Spleen (tissue), 11 donors: Measurements from ENCODE around the gene BAZ1A. TPM values are rescaled to one million over a fixed set of nuclear protein-coding genes. Genes with fewer than 3 reads are reported as not detected.

ENCODE experiments used
- DNase-seq: peaks from one replicate; pipeline ENCODE4 v3.0.0-alpha.2; 2020
- H3K27ac ChIP-seq, 8 donors: fragments of 200-600 bp; sonication (generic) in 7 of 8; 1 replicate in 4 of 8; 2 replicates in 4 of 8; pipeline versions ENCODE4 v1.5.0 to v1.8.0; 2016 to 2021; ENCODE audit warnings: inconsistent platforms in 4 of 8, mild to moderate bottlenecking in 4 of 8, moderate library complexity in 1 of 8
- H3K27me3 ChIP-seq, 7 donors: fragments of 200-600 bp; sonication (generic) in 6 of 7; replicated peaks in 1 of 7; 1 replicate in 4 of 7; 2 replicates in 3 of 7; pipeline versions ENCODE4 v1.5.0 to v1.8.0; 2016 to 2021; ENCODE audit warnings: inconsistent platforms in 3 of 7, mild to moderate bottlenecking in 1 of 7
- H3K36me3 ChIP-seq, 6 donors: fragments of 200-600 bp; sonication (generic) in 5 of 6; 1 replicate in 4 of 6; 2 replicates in 2 of 6; pipeline versions ENCODE4 v1.5.0 to v1.8.0; 2016 to 2021; ENCODE audit warnings: inconsistent platforms in 2 of 6
- H3K4me1 ChIP-seq, 6 donors: fragments of 200-600 bp; sonication (generic) in 5 of 6; 1 replicate in 3 of 6; 2 replicates in 3 of 6; pipeline versions ENCODE4 v1.5.0 to v1.8.0; 2016 to 2021; ENCODE audit warnings: inconsistent platforms in 3 of 6
- H3K4me3 ChIP-seq, 8 donors: fragments of 200-600 bp; sonication (generic) in 7 of 8; 1 replicate in 4 of 8; 2 replicates in 4 of 8; pipeline versions ENCODE4 v1.5.0 to v1.8.0; 2016 to 2021; ENCODE audit warnings: inconsistent platforms in 4 of 8, mild to moderate bottlenecking in 4 of 8, moderate library complexity in 2 of 8
- H3K9me3 ChIP-seq, 8 donors: fragments of 200-600 bp; sonication (generic) in 7 of 8; 1 replicate in 4 of 8; 2 replicates in 4 of 8; pipeline versions ENCODE4 v1.5.0 to v1.8.0; 2016 to 2021; ENCODE audit warnings: inconsistent platforms in 4 of 8
- CTCF ChIP-seq, 11 experiments: fragments of 200-600 bp in 7 of 11; fragments of 450-650 bp in 4 of 11; sonication (generic) in 4 of 11; IDR thresholded peaks in 8 of 11; conservative IDR thresholded peaks in 3 of 11; 1 replicate in 7 of 11; 2 replicates in 4 of 11; pipeline versions ENCODE4 v1.4.0 to v1.8.0; 2016 to 2021; ENCODE audit warnings: antibody characterized with exemption in 11 of 11, inconsistent platforms in 4 of 11, mild to moderate bottlenecking in 1 of 11
- POLR2A ChIP-seq, 3 donors: fragments of 450-650 bp; IDR thresholded peaks; one replicate each; pipeline ENCODE4 v1.5.1; 2017; ENCODE audit warnings: antibody characterized with exemption in 3 of 3, mild to moderate bottlenecking in 1 of 3
- POLR2AphosphoS5 ChIP-seq, 3 donors: sonication (generic); formaldehyde crosslinking; IDR thresholded peaks; one replicate each; pipeline ENCODE4 v1.5.1; 2017; ENCODE audit warnings: antibody characterized with exemption in 3 of 3
- WGBS, 5 donors: extraction: QIAGEN DNeasy Blood & Tissue Kit in 3 of 5; methylation state at CpG; one replicate each; pipeline versions ENCODE4 v1.1.5 to v1.1.7; 2013 to 2018; 5-methylcytosine and 5-hydroxymethylcytosine counted together
- intact Hi-C: fragments of 100-400 bp; cut with DNase I; formaldehyde crosslinking; loops from one replicate; pipeline ENCODE4 v1.15.0; 2023; ENCODE audit warnings: low total_unique reads
- polyA plus RNA-seq, 3 donors: library from polyadenylated mRNA; stranded (reverse); fragments of 200-250 nt; gene quantifications; one replicate each; pipeline ENCODE4 v1.2.1, GENCODE V29; 2013
- total RNA-seq, 7 donors: library from RNA; depleted of rRNA in 3 of 7; stranded (reverse); fragments of >200 nt in 3 of 7; fragmentation: NEBNext Ultra II Directional in 4 of 7; extraction: Animal tissue kit (Norgen Biotek cat#: 25700) in 4 of 7; gene quantifications; one replicate each; pipeline versions ENCODE4 v1.1.0 to v1.2.1, GENCODE V29; 2016 to 2021
- donor health status: healthy with polysubstance abuse.
- donor health status: DM: no; HTN: no; CAD: no; lungs with moderate emphysema.
- donor health status: DM: no; HTN: no; CAD: no.
- donor health status: Bipolar disorder and iron deficiency.
- donor health status: healthy.
- donor health status: DM: no; HTN: no; CAD: no.
- donor health status: DM: yes; HTN: yes; CAD: no.

BAZ1A gene
- total and polyA plus RNA-seq, 10 donors: 22.3 to 126 (median 64.5) TPM

DNA sequence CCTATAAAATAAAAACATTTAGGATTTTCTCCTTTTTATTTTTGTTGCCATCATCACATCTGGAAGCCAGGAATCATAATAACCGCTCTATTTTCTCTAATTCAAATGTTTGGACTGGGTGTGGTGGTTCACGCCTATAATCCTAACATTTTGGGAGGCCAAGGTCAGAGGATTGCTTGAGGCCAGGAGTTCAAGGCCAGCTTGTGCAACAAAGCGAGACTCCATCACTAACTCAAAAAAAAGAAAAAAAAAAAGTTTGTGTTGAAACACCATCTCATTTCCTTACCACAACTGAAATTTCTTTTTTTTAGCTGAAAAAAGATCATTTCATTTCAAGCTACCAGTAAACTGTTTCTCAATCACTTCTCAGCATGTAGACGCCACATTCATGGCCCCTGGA, 8.8 kb upstream of the BAZ1A start:
- no peak overlapping the region for H3K4me3 ChIP-seq
- no peak for DNase-seq
- intact Hi-C loops: no loop called here
- H3K9me3 ChIP-seq: no peaks in the 10 kb centered on the region
- no peaks in the 10 kb centered on the region for H3K27me3 ChIP-seq
- H3K4me1 ChIP-seq: peaks cover 0 to 6% (median 0%) of the 10 kb centered on the region in 6 donors
- H3K27ac ChIP-seq: peak overlapping the region in 3 of 8 donors; percentile 29 to 52 (median 33)
- no peaks in the 10 kb centered on the region for H3K36me3 ChIP-seq
- 58 to 91% (median 69%) methylated on average over 4 of the region's 4 CpGs for WGBS, 5 donors
- TF ChIP-seq CTCF (IDR thresholded peaks at IDR 0.05 in 8 of 11, conservative IDR thresholded peaks at IDR 0.05 in 3 of 11) (no peak), POLR2AphosphoS5 (IDR thresholded peaks at IDR 0.05) (no peak), POLR2A (IDR thresholded peaks at IDR 0.05) (no peak)

DNA sequence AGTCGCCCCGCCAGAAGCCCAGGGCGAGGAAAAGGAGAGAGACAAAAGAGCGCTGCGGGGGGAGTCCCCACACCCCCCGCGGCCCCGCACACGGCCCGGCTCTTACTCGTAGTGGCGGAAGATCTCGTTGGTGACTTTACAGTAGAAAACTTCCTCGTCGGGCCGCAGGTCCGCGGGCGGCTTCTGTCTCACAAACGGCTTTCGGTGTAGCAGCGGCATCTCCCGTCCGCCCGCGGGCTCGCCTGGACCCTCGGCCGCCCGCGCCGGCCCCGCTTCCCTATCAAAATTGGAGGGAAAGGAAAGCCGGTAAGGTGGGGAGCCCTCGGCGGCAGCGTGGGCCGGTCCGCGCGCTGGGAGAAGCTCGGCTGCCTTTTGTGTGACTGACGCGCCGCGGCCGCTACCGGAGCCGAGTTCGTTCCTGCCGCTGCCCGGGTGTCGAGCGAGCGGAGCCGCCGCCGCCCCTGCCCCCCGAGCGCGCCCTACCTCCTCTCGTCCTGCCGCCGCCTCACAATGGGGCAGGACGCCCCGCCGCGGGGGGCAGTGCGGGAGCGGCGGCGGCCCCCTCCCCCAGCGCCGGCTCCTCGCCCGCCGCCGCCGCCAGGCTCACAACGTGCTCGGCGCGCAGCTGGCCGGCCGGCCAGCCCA, 652 bp downstream of the BAZ1A start:
- Histone ChIP-seq H3K27ac (peak overlapping the region; percentile 95 to 100 (median 99)), H3K27me3 (no peaks in the 10 kb centered on the region), H3K36me3 (peaks cover 0 to 22% (median 0%) of the 10 kb centered on the region in 6 donors), H3K4me3 (peak overlapping the region; percentile 62 to 97 (median 93)), H3K4me1 (peaks cover 12 to 49% (median 42%) of the 10 kb centered on the region in 6 donors), H3K9me3 (no peaks in the 10 kb centered on the region)
- peak; percentile 94 for DNase-seq
- intact Hi-C loops: loop anchor here (5.0 kb wide), 1 partner anchor 108 kb away; the partner anchor contains the start of gene SRP54
- TF ChIP-seq POLR2A (IDR thresholded peaks at IDR 0.05) (no peak), CTCF (IDR thresholded peaks at IDR 0.05 in 8 of 11, conservative IDR thresholded peaks at IDR 0.05 in 3 of 11) (peak in 1 of 11 experiments; percentile 13), POLR2AphosphoS5 (IDR thresholded peaks at IDR 0.05) (no peak)
- WGBS, 5 donors: 0 to 1% (median 0%) methylated on average over 52 to 85 of the region's 85 CpGs

GRCh38 chr14:34873589-34874385, 1.4 kb downstream of the BAZ1A start:
- Histone ChIP-seq H3K36me3 (peaks cover 0 to 29% (median 0%) of the 10 kb centered on the region in 6 donors), H3K9me3 (no peaks in the 10 kb centered on the region), H3K27me3 (no peaks in the 10 kb centered on the region), H3K4me3 (peak overlapping the region; percentile 62 to 97 (median 93)), H3K4me1 (peaks cover 12 to 57% (median 46%) of the 10 kb centered on the region in 6 donors), H3K27ac (peak overlapping the region; percentile 95 to 100 (median 99))
- peak; percentile 98 for DNase-seq
- intact Hi-C loops: no loop called here
- 0 to 1% (median 0%) methylated on average over 11 to 81 of the region's 81 CpGs for WGBS, 5 donors
- TF ChIP-seq POLR2AphosphoS5 (IDR thresholded peaks at IDR 0.05) (peak; percentile 95 to 97 (median 96)), CTCF (IDR thresholded peaks at IDR 0.05 in 8 of 11, conservative IDR thresholded peaks at IDR 0.05 in 3 of 11) (peak in 4 of 11 experiments; percentile 8 to 39 (median 22)), POLR2A (IDR thresholded peaks at IDR 0.05) (peak in 1 of 3 donors; percentile 90)
